Erythroblast (primary cell): ENCODE data around the gene NSG1.

Source experiments
- GATA1 ChIP-seq: IDR thresholded peaks from 2 replicates; pipeline ENCODE4 v1.6.1; 2011; ENCODE audit warnings: low read depth, mild to moderate bottlenecking, control low read depth, low read length, moderate library complexity
- POLR2A ChIP-seq: IDR thresholded peaks from 2 replicates; pipeline ENCODE4 v1.6.1; 2011; ENCODE audit warnings: mild to moderate bottlenecking, low read length

- TF ChIP-seq POLR2A: no peak
- no peak for TF ChIP-seq GATA1
Measured at GRCh38 chr4:4391866-4392265, 5.0 kb downstream of the NSG1 start.
